Activated CD8-positive, alpha-beta memory T cell treated with anti-CD3 and anti-CD28 coated beads for 1 hour (primary cell): ENCODE measurements around the gene GSTM5.
"Not testable (repeated sequence)": the region's sequence is repeated elsewhere in the genome, so short reads cannot be mapped to it uniquely, and the experiment has no call there.

Experiments used
- DNase-seq, 2 donors: peaks; one replicate each; pipeline ENCODE4 v3.0.0-alpha.2; 2020; ENCODE audit warnings: low read depth in 1 of 2; ENCODE audit errors: extremely low read depth in 1 of 2

Gene GSTM5

DNA sequence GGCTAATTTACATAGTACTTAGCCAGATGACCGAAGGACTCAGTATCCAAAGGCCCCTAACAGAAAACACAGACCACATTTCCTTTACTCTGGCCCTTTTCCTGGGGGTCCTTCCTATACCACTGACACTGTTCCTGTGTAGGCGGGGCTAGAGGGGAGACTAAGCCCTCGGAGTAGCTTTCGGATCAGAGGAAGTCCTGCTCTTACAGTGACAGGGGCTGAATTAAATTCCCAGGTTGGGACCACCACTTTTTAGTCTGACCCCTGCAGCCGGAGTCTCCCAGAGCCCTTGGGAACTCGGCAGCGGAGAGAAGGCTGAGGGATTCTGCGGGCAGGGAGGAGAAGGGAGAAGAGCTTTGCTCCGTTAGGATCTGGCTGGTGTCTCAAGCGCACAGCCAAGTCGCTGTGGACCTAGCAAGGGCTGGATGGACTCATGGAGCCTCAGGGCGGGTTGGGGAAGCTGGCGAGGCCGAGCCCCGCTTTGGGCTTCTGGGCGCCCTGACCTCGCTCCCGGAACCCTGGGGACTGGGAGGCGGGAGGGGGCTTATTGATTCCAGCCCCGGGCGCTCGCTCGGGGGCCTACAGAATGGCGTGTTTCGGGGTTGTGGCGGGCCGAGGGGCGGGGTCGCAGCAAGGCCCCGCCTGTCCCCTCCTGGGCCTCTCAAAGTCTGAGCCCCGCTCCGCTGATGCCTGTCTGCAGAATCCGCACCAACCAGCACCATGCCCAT, at the start of gene GSTM5:
Gene GSTM5, plus strand, starts transcription at position 659 of the 728 bp plus-strand sequence. Its CDS starts 62 bp downstream, at position 721.
- not testable (repeated sequence) for DNase-seq

DNA sequence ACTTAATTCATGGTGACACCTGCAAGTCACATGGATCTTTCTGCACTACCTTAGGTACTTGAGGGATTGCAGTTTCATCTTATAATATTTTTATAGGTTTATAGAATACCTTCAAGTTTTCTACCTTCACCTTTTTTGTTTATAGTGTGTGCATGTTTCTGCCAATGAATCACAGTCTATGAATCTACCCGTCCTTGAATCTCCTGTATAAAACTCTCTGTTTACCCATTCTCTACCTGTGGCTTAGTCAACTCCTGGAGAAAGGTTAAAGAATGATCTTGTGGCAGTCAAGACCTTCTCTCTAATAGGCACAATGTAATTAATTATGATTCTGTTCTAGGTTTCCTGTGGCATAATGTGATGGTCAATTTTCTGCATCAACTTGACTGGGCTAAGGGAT, 47.4 kb upstream of the GSTM5 start:
- no peak for DNase-seq

DNA sequence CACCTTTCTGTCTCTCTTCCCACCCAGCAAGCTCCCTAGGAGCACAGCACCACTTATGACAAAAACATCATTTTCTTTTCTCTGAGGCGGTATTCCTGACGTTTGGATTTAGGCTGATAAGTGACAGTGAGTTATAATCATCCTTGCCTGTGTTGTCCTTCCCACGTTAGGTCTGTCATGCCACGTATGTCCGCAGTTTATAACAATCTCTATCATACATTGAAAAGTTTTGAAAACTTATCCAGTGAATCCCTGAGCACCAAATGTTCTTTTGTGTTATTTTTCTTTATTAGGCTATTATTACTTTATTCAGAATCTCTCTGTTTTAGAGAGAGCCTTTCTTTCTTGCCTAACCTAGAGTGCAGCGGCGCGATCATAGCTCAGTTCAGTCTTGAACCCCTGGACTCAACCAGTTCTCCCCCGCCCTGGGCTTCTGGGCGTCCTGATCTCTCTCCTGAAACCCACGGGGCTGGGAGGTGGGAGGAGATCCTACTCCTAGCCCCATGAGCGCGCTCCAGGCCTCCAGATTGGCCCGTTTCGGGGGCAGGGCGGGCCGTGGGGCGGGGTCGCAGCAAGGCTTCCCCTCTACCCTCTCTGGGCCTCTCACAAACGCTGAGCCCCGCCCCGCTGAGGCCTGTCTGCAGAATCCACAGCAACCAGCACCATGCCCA, 44.5 kb upstream of the GSTM5 start, which contains the start of gene GSTM2:
Gene GSTM2, plus strand, starts transcription at position 606 of the 671 bp plus-strand sequence. Its CDS starts 59 bp downstream, at position 665.
- peak; percentile 48 to 55 for DNase-seq

DNA sequence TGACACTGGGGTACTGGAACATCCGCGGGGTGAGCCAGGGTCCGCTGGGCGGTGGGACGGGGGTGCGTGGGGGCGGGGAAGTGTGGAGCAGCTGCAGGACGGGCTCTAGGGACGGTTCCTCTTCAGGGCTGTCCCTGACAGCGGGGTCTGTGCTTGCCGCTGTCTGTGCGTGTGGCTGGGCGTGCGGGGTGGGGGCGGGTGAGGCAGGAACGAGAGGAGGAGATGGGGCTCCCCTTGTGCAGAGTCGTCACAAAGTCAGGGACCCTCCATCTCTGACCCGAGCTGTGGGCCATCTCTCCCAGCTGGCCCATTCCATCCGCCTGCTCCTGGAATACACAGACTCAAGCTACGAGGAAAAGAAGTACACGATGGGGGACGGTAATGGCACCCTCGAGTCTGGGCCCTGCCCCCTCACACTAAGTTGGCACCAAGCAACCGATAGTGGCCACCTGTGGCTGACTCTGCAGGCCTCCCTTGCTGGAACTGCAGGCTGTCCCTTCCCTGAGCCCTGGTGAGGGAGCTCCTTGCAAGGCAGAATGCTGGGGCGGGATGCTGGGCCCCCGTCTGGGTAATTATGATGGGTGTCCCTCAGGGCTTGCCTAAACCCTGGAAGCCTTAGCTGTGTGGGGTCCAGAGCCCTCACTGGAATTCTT, 43.8 kb upstream of the GSTM5 start:
- DNase-seq: no peak

DNA sequence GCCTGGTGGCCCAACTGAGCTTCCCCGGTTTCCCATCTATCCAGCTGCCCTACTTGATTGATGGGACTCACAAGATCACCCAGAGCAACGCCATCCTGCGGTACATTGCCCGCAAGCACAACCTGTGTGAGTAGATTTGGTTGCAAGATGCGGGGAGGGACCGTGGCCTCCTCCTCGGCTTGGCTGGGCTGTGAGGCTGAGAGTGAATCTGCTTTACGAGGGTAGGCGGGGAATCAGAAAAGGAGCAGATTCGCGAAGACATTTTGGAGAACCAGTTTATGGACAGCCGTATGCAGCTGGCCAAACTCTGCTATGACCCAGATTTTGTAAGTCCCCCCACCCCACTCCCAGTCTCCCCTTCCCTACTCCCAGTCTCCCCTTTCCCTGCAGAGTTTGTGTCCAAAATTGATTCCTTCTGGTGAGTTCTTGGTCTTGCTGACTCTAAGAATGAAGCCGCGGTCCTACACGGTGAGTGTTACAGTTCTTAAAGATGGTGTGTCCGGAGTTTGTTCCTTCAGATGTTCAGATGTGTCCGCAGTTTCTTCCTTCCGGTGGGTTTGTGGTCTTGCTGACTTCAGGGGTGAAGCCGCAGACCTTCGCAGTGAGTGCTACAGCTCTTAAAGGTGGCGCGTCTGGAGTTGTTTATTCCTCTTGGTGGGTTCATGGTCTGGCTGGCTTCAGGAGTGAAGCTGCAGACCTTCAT, 42.7 kb upstream of the GSTM5 start:
- DNase-seq: no peak

DNA sequence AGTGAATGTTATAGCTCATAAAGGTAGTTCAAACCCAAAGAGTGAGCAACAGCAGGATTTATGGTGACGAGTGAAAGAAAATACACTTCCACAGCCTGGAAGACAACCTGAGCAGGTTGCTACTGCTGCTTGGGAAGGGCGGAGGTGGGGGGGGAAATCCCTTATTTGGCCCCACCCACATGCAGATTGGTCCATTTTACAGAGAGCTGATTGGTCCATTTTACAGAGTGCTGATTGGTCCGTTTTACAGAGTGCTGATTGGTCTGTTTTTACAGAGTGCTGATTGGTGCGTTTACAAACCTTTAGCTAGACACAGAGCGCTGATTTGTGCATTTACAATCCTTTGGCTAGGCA, 42.1 kb upstream of the GSTM5 start:
- not testable (repeated sequence) for DNase-seq

DNA sequence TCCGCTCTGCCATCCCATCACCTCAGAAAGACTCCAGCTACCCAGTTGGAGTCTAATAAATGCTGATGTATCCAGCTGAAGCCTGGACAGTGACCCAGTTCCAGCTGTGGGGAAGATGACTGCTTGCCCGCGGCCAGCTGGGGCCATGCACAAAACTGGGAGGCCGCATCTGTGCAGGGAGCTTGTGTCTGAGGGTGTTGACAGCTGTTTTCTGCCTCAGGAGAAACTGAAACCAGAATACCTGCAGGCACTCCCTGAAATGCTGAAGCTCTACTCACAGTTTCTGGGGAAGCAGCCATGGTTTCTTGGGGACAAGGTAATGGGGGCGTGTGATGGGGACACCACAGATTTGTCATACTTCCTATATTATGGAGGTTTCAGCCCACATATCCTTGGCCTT, 41.0 kb upstream of the GSTM5 start:
- no peak for DNase-seq

DNA sequence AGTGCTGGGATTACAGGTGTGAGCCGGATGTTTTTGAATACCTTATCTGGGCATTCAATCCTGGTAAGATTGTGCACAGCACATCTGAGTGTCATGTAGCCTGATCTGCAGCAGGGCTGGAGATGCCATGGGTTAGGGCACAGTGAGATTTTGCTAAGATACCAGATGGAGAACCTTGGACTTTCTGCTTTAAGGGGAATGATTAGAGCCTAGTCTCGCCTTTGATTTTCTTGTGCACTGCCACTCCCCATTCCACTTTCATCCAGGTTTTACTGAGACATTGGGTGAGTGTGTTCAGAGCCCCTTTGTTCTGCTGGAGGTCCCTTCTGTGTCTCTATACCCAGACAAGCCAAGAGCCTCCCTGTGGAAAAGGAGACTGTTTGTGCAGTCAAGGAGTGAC, 38.2 kb upstream of the GSTM5 start:
- DNase-seq: not testable (repeated sequence)

DNA sequence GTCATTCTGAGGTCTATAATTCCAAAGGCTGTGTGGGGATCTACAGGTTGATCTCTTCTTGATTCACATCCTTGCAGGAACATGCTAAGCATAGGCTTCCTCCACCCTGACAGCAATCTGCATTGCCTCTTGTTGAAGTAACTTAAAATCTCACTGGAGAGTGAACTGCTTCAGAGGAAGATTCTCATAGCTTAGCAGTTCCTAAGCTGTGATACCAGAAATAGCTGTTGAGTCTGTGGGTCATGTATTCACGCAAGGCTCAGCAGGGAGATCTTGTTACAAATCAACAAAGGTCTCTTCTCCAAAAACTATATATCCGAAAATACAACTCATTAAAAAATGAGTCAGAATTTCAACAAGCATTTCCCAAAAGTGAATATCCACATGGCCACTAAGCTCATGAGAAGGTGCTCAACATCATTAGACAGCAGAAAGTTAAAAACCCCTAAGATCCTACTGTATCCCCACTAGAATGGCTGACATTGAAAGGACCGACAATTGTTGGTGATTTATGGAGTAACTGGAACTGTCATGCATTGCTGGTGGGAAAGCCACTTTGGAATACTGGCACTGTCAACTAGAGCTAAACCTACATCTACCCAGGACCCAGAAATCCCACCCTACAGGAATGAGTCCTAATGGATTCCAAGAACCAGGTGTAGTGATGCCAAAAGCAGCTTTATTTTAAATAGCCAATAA, 35.2 kb upstream of the GSTM5 start:
- DNase-seq: not testable (repeated sequence)

DNA sequence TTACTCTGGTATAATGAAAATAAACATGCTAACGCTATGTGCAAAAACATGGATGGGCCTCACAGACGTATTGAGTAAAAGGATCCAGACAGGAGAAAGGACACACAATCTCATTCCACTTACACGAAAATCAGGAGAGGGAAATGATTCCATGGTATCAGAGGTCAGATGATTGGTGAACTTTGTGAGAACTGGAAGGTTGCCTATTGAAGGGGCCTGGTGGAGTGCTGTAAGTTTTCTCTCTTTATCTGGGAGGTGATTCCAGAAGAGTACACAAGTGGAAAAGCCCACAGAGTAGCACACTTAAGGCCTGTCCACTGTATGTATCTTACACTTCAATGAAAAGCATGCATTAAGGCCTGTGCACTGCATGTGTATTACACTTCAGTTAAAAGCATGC, 34.6 kb upstream of the GSTM5 start:
- no peak for DNase-seq

DNA sequence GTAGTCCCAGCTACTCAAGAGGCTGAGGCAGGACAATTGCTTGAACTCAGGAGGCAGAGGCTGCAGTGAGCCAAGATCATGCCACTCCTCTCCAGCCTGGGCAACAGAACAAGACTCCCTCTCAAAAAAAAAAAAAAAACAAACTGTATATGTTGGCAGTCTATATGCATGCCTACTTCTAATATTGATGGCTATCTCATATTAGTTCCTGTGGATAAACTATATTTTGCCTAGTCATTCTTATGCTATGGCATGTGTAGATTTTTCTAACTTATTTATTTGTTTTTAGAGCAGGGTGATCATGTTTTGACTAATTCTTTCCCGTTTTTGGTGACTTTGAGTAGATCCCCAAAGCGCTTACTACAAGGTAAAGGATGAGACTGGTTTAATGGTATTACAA, 33.4 kb upstream of the GSTM5 start:
- not testable (repeated sequence) for DNase-seq

DNA sequence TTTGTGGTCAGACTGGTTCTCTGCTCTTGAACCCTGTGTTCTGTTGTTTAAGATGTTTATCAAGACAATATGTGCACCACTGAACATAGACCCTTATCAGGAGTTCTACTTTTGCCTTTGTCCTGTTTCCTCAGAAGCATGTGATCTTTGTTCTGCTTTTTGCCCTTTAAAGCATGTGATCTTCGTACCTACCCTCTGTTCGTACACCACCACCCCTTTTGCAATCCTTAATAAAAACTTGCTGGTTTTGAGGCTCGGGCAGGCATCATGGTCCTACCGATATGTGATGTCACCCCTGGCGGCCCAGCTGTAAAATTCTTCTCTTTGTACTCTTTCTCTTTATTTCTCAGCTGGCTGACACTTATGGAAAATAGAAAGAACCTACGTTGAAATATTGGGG, 27.3 kb upstream of the GSTM5 start:
- DNase-seq: not testable (repeated sequence)

DNA sequence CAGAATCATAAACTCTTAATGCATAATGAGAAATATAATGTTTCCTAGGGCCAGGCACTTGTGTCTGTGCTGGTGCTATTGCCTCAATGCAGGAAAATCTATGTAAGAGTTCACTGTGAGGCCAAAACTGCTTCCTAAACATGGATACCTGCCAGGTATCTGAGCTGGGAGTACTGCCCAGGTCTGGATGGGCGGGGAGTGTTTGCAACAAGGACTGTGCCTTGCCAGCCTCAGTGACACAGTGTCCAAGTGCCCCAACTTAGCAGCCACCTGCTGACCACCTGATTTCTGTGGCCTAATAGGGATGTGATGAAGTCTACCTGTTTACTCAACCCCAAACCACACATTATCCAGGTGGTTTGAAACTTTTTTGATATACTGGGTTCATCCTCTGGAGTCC, 26.7 kb upstream of the GSTM5 start:
- DNase-seq: not testable (repeated sequence)

DNA sequence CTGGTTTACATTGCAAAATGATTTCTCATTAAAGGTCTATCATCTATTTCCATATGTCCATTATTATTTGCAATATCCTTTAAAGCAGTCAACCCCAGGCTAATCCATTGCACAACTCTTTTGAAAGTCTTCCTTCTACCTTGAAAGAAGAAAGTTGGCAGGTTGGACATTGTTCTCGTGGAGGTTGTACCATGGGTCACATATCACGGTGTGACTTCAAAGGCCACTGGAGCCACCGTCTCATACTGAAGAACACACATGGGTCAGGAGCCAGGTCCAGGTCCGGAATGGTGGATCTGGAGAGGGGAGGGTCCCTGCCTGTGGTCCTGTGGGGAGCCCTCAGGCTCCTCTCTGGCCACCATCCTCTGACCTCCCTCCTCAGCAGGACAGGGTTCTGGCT, 26.2 kb upstream of the GSTM5 start:
- not testable (repeated sequence) for DNase-seq

DNA sequence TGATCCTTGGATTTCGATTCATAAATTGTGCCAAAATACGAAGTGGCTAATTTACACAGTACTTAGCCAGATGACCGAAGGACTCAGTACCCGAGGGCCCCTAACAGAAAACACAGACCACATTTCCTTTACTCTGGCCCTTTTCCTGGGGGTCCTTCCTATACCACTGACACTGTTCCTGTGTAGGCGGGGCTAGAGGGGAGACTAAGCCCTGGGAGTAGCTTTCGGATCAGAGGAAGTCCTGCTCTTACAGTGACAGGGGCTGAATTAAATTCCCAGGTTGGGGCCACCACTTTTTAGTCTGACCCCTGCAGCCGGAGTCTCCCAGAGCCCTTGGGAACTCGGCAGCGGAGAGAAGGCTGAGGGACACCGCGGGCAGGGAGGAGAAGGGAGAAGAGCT, 24.9 kb upstream of the GSTM5 start:
- not testable (repeated sequence) for DNase-seq

DNA sequence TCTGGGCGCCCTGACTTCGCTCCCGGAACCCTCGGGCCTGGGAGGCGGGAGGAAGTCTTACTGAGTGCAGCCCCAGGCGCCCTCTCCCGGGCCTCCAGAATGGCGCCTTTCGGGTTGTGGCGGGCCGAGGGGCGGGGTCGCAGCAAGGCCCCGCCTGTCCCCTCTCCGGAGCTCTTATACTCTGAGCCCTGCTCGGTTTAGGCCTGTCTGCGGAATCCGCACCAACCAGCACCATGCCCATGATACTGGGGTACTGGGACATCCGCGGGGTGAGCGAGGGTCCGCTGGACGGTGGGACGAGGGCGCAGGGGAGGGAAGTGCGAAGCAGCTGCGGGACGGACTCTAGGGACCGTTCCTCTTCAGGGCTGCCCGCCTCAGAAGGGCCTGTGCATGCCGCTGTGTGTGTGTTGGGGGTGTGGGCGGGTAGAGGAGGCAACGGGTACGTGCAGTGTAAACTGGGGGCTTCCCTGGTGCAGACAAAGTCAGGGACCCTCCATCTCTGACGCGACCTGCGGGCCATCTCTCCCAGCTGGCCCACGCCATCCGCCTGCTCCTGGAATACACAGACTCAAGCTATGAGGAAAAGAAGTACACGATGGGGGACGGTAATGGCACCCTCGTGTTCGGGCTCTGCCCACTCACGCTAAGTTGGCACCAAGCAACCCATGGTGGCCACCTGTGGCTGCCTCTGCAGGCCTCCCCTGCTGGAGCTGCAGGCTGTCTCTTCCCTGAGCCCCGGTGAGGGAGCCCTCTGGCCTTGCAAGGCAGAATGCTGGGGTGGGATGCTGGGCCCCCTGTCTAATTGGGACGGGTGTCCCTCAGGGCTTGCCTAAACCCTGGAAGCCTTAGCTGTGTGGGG, 24.2 kb upstream of the GSTM5 start, which contains the start of gene GSTM1:
Gene GSTM1, plus strand, starts transcription at position 177 of the 859 bp plus-strand sequence. Its CDS starts 57 bp downstream, at position 234.
- DNase-seq: peak in 1 of 2 donors; percentile 65

DNA sequence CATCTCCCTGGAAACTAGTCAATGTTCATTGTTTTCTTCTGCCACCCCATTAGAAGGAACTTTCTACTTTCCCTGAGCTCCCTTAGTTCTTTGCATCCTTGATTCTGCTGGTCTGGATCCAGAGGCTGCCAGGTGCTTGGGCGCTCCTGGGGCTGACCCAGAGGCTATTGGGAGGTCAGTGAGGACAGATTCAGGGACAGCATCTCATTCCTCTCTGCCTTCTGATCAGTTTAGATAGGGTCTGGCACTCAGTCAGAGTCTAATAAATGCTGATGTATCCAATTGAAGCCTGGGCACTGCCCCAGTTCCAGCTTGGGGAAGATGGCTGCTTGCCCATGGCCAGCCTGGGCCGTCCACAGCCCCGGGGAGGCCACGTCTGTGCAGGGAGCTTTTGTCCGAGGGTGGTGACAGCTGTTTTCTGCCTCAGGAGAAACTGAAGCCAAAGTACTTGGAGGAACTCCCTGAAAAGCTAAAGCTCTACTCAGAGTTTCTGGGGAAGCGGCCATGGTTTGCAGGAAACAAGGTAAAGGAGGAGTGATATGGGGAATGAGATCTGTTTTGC, 22.1 kb upstream of the GSTM5 start:
- no peak for DNase-seq

DNA sequence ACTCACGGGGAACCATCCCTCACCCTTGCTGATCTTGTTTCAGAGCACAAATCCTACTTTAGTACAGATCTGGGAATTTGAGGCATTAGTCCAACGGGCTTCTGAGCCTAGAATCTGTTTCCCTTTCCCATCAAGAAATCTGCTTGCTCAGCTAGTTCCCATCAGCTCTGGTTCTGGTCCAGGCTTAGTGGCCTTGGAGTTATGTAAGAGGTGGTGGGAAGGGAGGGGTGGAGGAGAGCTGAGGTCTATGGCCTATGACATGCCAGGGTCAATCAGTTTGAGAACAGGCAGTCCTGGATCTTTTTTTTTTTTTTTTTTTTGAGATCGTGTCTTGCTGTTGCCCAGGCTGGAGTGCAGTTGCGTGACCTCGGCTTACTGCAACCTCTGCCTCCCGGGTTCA, 20.3 kb upstream of the GSTM5 start:
- DNase-seq: no peak

DNA sequence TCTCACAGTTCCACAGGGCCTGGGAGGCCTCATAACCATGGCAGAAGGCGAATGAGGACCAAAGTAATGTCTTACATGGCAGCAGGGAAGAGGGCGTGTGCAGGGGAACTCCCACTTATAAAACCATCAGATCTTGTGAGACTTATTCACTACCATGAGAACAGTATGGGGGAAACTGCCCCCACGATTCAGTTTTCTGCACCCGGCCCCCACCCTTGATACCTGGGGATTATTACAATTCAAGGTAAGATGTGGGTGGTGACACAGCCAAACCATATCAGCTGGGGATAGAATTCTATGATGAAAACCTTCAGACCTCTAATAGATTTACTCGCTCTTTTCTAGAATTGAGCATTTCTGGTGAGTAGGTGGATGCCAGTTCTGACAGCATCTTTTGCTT, 17.7 kb upstream of the GSTM5 start:
- not testable (repeated sequence) for DNase-seq
